ENCODE measurements around the gene ISG15. TPM values are rescaled to one million over a fixed set of nuclear protein-coding genes. Genes with fewer than 3 reads are reported as not detected.
"Not testable (repeated sequence)": the region's sequence is repeated elsewhere in the genome, so short reads cannot be mapped to it uniquely, and the experiment has no call there.

ISG15 gene
- total RNA-seq, 2 donors from 2014 or later, result 15.2 to 44.3 TPM

GRCh38 chr1:971751-972506 lies 41.4 kb upstream of the ISG15 start:
- Mint-ChIP-seq H3K36me3 (no peaks in the 10 kb centered on the region), H3K27me3 (peaks cover 19 to 20% of the 10 kb centered on the region in 2 donors), H3K4me1 (ENCODE audit: low read depth in 2 of 2) (peaks cover 0 to 8% of the 10 kb centered on the region in 2 donors), H3K9me3 (no peaks in the 10 kb centered on the region), H3K4me3 (no peak overlapping the region), H3K27ac (no peak overlapping the region)
- no peak for ATAC-seq
- DNase-seq (ENCODE audit: low spot score), result no peak

- Mint-ChIP-seq H3K27me3 (peaks cover 19 to 20% of the 10 kb centered on the region in 2 donors), H3K9me3 (no peaks in the 10 kb centered on the region), H3K4me1 (ENCODE audit: low read depth in 2 of 2) (peaks cover 0 to 8% of the 10 kb centered on the region in 2 donors), H3K4me3 (no peak overlapping the region), H3K27ac (no peak overlapping the region), H3K36me3 (no peaks in the 10 kb centered on the region)
- DNase-seq (ENCODE audit: low spot score) (no peak), ATAC-seq (no peak)
Observed at GRCh38 chr1:972726-973458, 40.4 kb upstream of the ISG15 start.

- Mint-ChIP-seq H3K4me3 (no peak overlapping the region), H3K27ac (no peak overlapping the region), H3K4me1 (ENCODE audit: low read depth in 2 of 2) (peaks cover 0 to 5% of the 10 kb centered on the region in 2 donors), H3K36me3 (no peaks in the 10 kb centered on the region), H3K27me3 (peaks cover 14% of the 10 kb centered on the region in 2 donors), H3K9me3 (no peaks in the 10 kb centered on the region)
- ATAC-seq, result no peak
- DNase-seq (ENCODE audit: low spot score), result no peak
Observed at GRCh38 chr1:973459-974292, 39.6 kb upstream of the ISG15 start.

GRCh38 chr1:974293-974640 lies 39.0 kb upstream of the ISG15 start:
- H3K4me3 Mint-ChIP-seq, result no peak overlapping the region
- no peaks in the 10 kb centered on the region for H3K9me3 Mint-ChIP-seq
- no peak overlapping the region for H3K27ac Mint-ChIP-seq
- H3K27me3 Mint-ChIP-seq, result peaks cover 13 to 14% of the 10 kb centered on the region in 2 donors
- H3K4me1 Mint-ChIP-seq (ENCODE audit: low read depth in 2 of 2), result peaks cover 0 to 5% of the 10 kb centered on the region in 2 donors
- DNase-seq (ENCODE audit: low spot score) (no peak), ATAC-seq (no peak)
- no peaks in the 10 kb centered on the region for H3K36me3 Mint-ChIP-seq

- DNase-seq (ENCODE audit: low spot score) (no peak), ATAC-seq (no peak)
- peaks cover 0 to 5% of the 10 kb centered on the region in 2 donors for H3K4me1 Mint-ChIP-seq (ENCODE audit: low read depth in 2 of 2)
- H3K36me3 Mint-ChIP-seq, result no peaks in the 10 kb centered on the region
- peaks cover 8 to 12% of the 10 kb centered on the region in 2 donors for H3K27me3 Mint-ChIP-seq
- no peak overlapping the region for H3K27ac Mint-ChIP-seq
- no peaks in the 10 kb centered on the region for H3K9me3 Mint-ChIP-seq
- no peak overlapping the region for H3K4me3 Mint-ChIP-seq
Observed at GRCh38 chr1:974687-975328, 38.5 kb upstream of the ISG15 start.

GRCh38 chr1:975365-975764 lies 37.9 kb upstream of the ISG15 start:
- Mint-ChIP-seq H3K4me1 (ENCODE audit: low read depth in 2 of 2) (peaks cover 0 to 5% of the 10 kb centered on the region in 2 donors), H3K27ac (peak overlapping the region in 1 of 2 donors; percentile 16), H3K9me3 (no peaks in the 10 kb centered on the region), H3K27me3 (peaks cover 8 to 12% of the 10 kb centered on the region in 2 donors), H3K4me3 (no peak overlapping the region), H3K36me3 (no peaks in the 10 kb centered on the region)
- ATAC-seq (no peak), DNase-seq (ENCODE audit: low spot score) (no peak)

GRCh38 chr1:975896-976683 lies 37.2 kb upstream of the ISG15 start:
- peak overlapping the region in 1 of 2 donors; percentile 16 for H3K27ac Mint-ChIP-seq
- H3K4me3 Mint-ChIP-seq, result no peak overlapping the region
- no peaks in the 10 kb centered on the region for H3K9me3 Mint-ChIP-seq
- ATAC-seq (peak; percentile 66 to 79), DNase-seq (ENCODE audit: low spot score) (no peak)
- peaks cover 8 to 12% of the 10 kb centered on the region in 2 donors for H3K27me3 Mint-ChIP-seq
- H3K36me3 Mint-ChIP-seq, result no peaks in the 10 kb centered on the region
- H3K4me1 Mint-ChIP-seq (ENCODE audit: low read depth in 2 of 2), result peaks cover 0 to 5% of the 10 kb centered on the region in 2 donors

- H3K27ac Mint-ChIP-seq; H3K36me3 Mint-ChIP-seq; H3K27me3 Mint-ChIP-seq; H3K9me3 Mint-ChIP-seq; H3K4me1 Mint-ChIP-seq (ENCODE audit: low read depth in 2 of 2); DNase-seq (ENCODE audit: low spot score); ATAC-seq; H3K4me3 Mint-ChIP-seq: not testable (repeated sequence)
Observed at GRCh38 chr1:976791-977190, 36.5 kb upstream of the ISG15 start.

GRCh38 chr1:978069-978834 lies 35.0 kb upstream of the ISG15 start:
- ATAC-seq, result no peak
- no peak for DNase-seq (ENCODE audit: low spot score)
- Mint-ChIP-seq H3K27ac (peak overlapping the region in 1 of 2 donors; percentile 53), H3K4me1 (ENCODE audit: low read depth in 2 of 2) (peaks cover 0 to 5% of the 10 kb centered on the region in 2 donors), H3K27me3 (peaks cover 9 to 13% of the 10 kb centered on the region in 2 donors), H3K9me3 (no peaks in the 10 kb centered on the region), H3K36me3 (no peaks in the 10 kb centered on the region), H3K4me3 (no peak overlapping the region)

GRCh38 chr1:978835-979743 lies 34.2 kb upstream of the ISG15 start:
- H3K9me3 Mint-ChIP-seq, result no peaks in the 10 kb centered on the region
- peaks cover 0 to 5% of the 10 kb centered on the region in 2 donors for H3K4me1 Mint-ChIP-seq (ENCODE audit: low read depth in 2 of 2)
- H3K4me3 Mint-ChIP-seq, result no peak overlapping the region
- H3K27ac Mint-ChIP-seq, result no peak overlapping the region
- H3K36me3 Mint-ChIP-seq, result no peaks in the 10 kb centered on the region
- no peak for ATAC-seq
- no peak for DNase-seq (ENCODE audit: low spot score)
- peaks cover 13% of the 10 kb centered on the region in 2 donors for H3K27me3 Mint-ChIP-seq

GRCh38 chr1:979744-980072 lies 33.6 kb upstream of the ISG15 start:
- no peak for ATAC-seq
- Mint-ChIP-seq H3K36me3 (no peaks in the 10 kb centered on the region), H3K4me3 (no peak overlapping the region)

More at GRCh38 chr1:979744-980072, 33.6 kb upstream of the ISG15 start:
- no peaks in the 10 kb centered on the region for H3K9me3 Mint-ChIP-seq
- DNase-seq (ENCODE audit: low spot score), result no peak
- peaks cover 0 to 5% of the 10 kb centered on the region in 2 donors for H3K4me1 Mint-ChIP-seq (ENCODE audit: low read depth in 2 of 2)
- no peak overlapping the region for H3K27ac Mint-ChIP-seq
- H3K27me3 Mint-ChIP-seq, result peaks cover 12% of the 10 kb centered on the region in 2 donors

All from natural killer cell treated with Interleukin-12 subunit alpha and Interleukin-12 subunit beta and Interleukin-15 and Interleukin-18, amount 100 ng/mL, for 72 hours (primary cell).